Lower leg skin (tissue), 4 donors: ENCODE measurements around the gene DPH6. TPM values are rescaled to one million over a fixed set of nuclear protein-coding genes. Genes with fewer than 3 reads are reported as not detected.

Source experiments
- DNase-seq, 2 donors: peaks; one replicate each; pipeline ENCODE4 v3.0.0-alpha.2; 2019; ENCODE audit warnings: low spot score in 2 of 2
- H3K4me3 ChIP-seq: fragments of 200-600 bp; sonication (generic); 2 replicates; pipeline ENCODE4 v1.5.1; 2017; ENCODE audit warnings: mild to moderate bottlenecking, low read depth; ENCODE audit not compliant: poor library complexity, severe bottlenecking
- CTCF ChIP-seq, 3 donors: fragments of 450-650 bp; IDR thresholded peaks; one replicate each; pipeline ENCODE4 v1.5.1; 2016; ENCODE audit warnings: antibody characterized with exemption in 3 of 3, mild to moderate bottlenecking in 3 of 3, moderate library complexity in 2 of 3
- POLR2A ChIP-seq, 2 donors: fragments of 450-650 bp; IDR thresholded peaks; one replicate each; pipeline ENCODE4 v1.6.1; 2016 to 2017; ENCODE audit warnings: antibody characterized with exemption in 2 of 2, mild to moderate bottlenecking in 1 of 2, moderate library complexity in 1 of 2
- WGBS, 2 donors: methylation state at CpG; one replicate each; pipeline ENCODE4 v1.1.5; 2018; 5-methylcytosine and 5-hydroxymethylcytosine counted together
- intact Hi-C: fragments of 100-400 bp; cut with DNase I; formaldehyde crosslinking; loops from one replicate; pipeline ENCODE4 v1.15.0; 2023; ENCODE audit warnings: low total_unique reads
- total RNA-seq, 4 donors: library from RNA; depleted of rRNA; stranded (reverse); fragments of >200 nt; gene quantifications; one replicate each; pipeline ENCODE4 v1.1.0, GENCODE V29; 2016

DPH6 gene
- total RNA-seq, 4 donors from 2014 or later: 8.1 to 26.4 (median 18.8) TPM

- DNase-seq: no peak
- intact Hi-C loops: no loop called here
- TF ChIP-seq POLR2A (IDR thresholded peaks at IDR 0.05): no peak
- no peak for TF ChIP-seq CTCF (IDR thresholded peaks at IDR 0.05)
- H3K4me3 ChIP-seq: no peak overlapping the region
- WGBS, 2 donors: 85 to 89% methylated on average over 2 of the region's 2 CpGs
Observed at GRCh38 chr15:35548435-35548834, 2.5 kb upstream of the DPH6 start.

GRCh38 chr15:35547775-35548364, 1.9 kb upstream of the DPH6 start:
- DNase-seq: no peak
- no peak overlapping the region for H3K4me3 ChIP-seq
- 88 to 92% methylated on average over 11 of the region's 11 CpGs for WGBS, 2 donors
- intact Hi-C loops: no loop called here
- TF ChIP-seq CTCF (IDR thresholded peaks at IDR 0.05): no peak
- no peak for TF ChIP-seq POLR2A (IDR thresholded peaks at IDR 0.05)

GRCh38 chr15:35546511-35547381, 781 bp upstream of the DPH6 start:
- WGBS, 2 donors: 57 to 58% methylated on average over 14 of the region's 14 CpGs
- peak overlapping the region; percentile 58 for H3K4me3 ChIP-seq
- intact Hi-C loops: no loop called here
- DNase-seq: peak in 1 of 2 donors; percentile 26
- TF ChIP-seq CTCF (IDR thresholded peaks at IDR 0.05) (no peak), POLR2A (IDR thresholded peaks at IDR 0.05) (no peak)

GRCh38 chr15:35545316-35545823, 595 bp downstream of the DPH6 start:
- TF ChIP-seq POLR2A (IDR thresholded peaks at IDR 0.05) (no peak), CTCF (IDR thresholded peaks at IDR 0.05) (no peak)
- WGBS, 2 donors: 2% methylated on average over 15 of the region's 15 CpGs
- peak overlapping the region; percentile 58 for H3K4me3 ChIP-seq
- intact Hi-C loops: no loop called here
- peak in 1 of 2 donors; percentile 36 for DNase-seq

GRCh38 chr15:35540885-35541284, 5.1 kb downstream of the DPH6 start:
- TF ChIP-seq CTCF (IDR thresholded peaks at IDR 0.05): no peak
- no peak for TF ChIP-seq POLR2A (IDR thresholded peaks at IDR 0.05)
- intact Hi-C loops: no loop called here
- 64 to 70% methylated on average over 1 of the region's 1 CpG for WGBS, 2 donors
- no peak for DNase-seq
- no peak overlapping the region for H3K4me3 ChIP-seq
